ENCODE measurements around the gene RHBDL3. TPM values are rescaled to one million over a fixed set of nuclear protein-coding genes. Genes with fewer than 3 reads are reported as not detected.
"Not testable (repeated sequence)": the region's sequence is repeated elsewhere in the genome, so short reads cannot be mapped to it uniquely, and the experiment has no call there.

The RHBDL3 gene
- total RNA-seq, 1 donor from 2014 or later, result 0.99 TPM

GRCh38 chr17:32289471-32290070, 23.9 kb downstream of the RHBDL3 start:
- no peak for DNase-seq (ENCODE audit: low spot score)

GRCh38 chr17:32292094-32292493, 26.5 kb downstream of the RHBDL3 start:
- no peak for DNase-seq (ENCODE audit: low spot score)

GRCh38 chr17:32297424-32297823, 31.8 kb downstream of the RHBDL3 start:
- DNase-seq (ENCODE audit: low spot score), result no peak

GRCh38 chr17:32297860-32298259, 32.2 kb downstream of the RHBDL3 start:
- no peak for DNase-seq (ENCODE audit: low spot score)

- no peak for DNase-seq (ENCODE audit: low spot score)
Observed at GRCh38 chr17:32298298-32298697, 32.7 kb downstream of the RHBDL3 start.

- no peak for DNase-seq (ENCODE audit: low spot score)
Observed at GRCh38 chr17:32298721-32299579, 33.3 kb downstream of the RHBDL3 start.

- DNase-seq (ENCODE audit: low spot score), result no peak
Observed at GRCh38 chr17:32299580-32300164, 34.0 kb downstream of the RHBDL3 start.

- DNase-seq (ENCODE audit: low spot score), result no peak
Observed at GRCh38 chr17:32302037-32302436, 36.4 kb downstream of the RHBDL3 start.

- DNase-seq (ENCODE audit: low spot score), result no peak
Observed at GRCh38 chr17:32302860-32303649, 37.4 kb downstream of the RHBDL3 start.

- no peak for DNase-seq (ENCODE audit: low spot score)
Observed at GRCh38 chr17:32303781-32304288, 38.2 kb downstream of the RHBDL3 start.

- DNase-seq (ENCODE audit: low spot score), result no peak
Observed at GRCh38 chr17:32305049-32305448, 39.4 kb downstream of the RHBDL3 start.

- no peak for DNase-seq (ENCODE audit: low spot score)
Observed at GRCh38 chr17:32307658-32308057, 42.0 kb downstream of the RHBDL3 start.

GRCh38 chr17:32311028-32311536, 45.5 kb downstream of the RHBDL3 start:
- DNase-seq (ENCODE audit: low spot score), result no peak

GRCh38 chr17:32314636-32315035, 49.0 kb downstream of the RHBDL3 start:
- no peak for DNase-seq (ENCODE audit: low spot score)

- no peak for DNase-seq (ENCODE audit: low spot score)
Observed at GRCh38 chr17:32315171-32315570, 49.5 kb downstream of the RHBDL3 start.

GRCh38 chr17:32316653-32317052, 51.0 kb downstream of the RHBDL3 start:
- not testable (repeated sequence) for DNase-seq (ENCODE audit: low spot score)

GRCh38 chr17:32317353-32317752, 51.7 kb downstream of the RHBDL3 start:
- no peak for DNase-seq (ENCODE audit: low spot score)

GRCh38 chr17:32318071-32318470, 52.4 kb downstream of the RHBDL3 start:
- no peak for DNase-seq (ENCODE audit: low spot score)

GRCh38 chr17:32319548-32319905, 53.9 kb downstream of the RHBDL3 start:
- peak; percentile 77 for DNase-seq (ENCODE audit: low spot score)

GRCh38 chr17:32320080-32320479, 54.4 kb downstream of the RHBDL3 start:
- DNase-seq (ENCODE audit: low spot score), result not testable (repeated sequence)

GRCh38 chr17:32320847-32321246, 55.2 kb downstream of the RHBDL3 start:
- DNase-seq (ENCODE audit: low spot score), result no peak

- DNase-seq (ENCODE audit: low spot score), result no peak
Observed at GRCh38 chr17:32323046-32323445, 57.4 kb downstream of the RHBDL3 start.

Data from ureter (tissue), 1 donor.